Muscle of leg (tissue), 11 donors: ENCODE measurements around the gene ATG101. TPM values are rescaled to one million over a fixed set of nuclear protein-coding genes. Genes with fewer than 3 reads are reported as not detected.

Experiments
- DNase-seq: peaks from one replicate; pipeline ENCODE4 v3.0.0; 2013
- H3K27ac ChIP-seq: one replicate; pipeline ENCODE4 v1.5.1; 2013; ENCODE audit warnings: mild to moderate bottlenecking, low read length, control low read depth
- H3K27me3 ChIP-seq: one replicate; pipeline ENCODE4 v1.6.1; 2013; ENCODE audit warnings: low read length; ENCODE audit not compliant: control insufficient read depth, insufficient read depth
- H3K36me3 ChIP-seq: one replicate; pipeline ENCODE4 v1.6.1; 2013; ENCODE audit warnings: low read length; ENCODE audit not compliant: control insufficient read depth, insufficient read depth
- H3K4me1 ChIP-seq: one replicate; pipeline ENCODE4 v1.6.1; 2013; ENCODE audit warnings: low read length; ENCODE audit not compliant: control insufficient read depth, insufficient read depth
- H3K4me3 ChIP-seq: one replicate; pipeline ENCODE4 v1.5.1; 2013; ENCODE audit warnings: low read length, control low read depth
- H3K9me3 ChIP-seq: replicated peaks from 2 replicates; pipeline ENCODE4 v1.6.1; 2013; ENCODE audit warnings: low read depth, low read length; ENCODE audit not compliant: control insufficient read depth
- WGBS: methylation state at CpG from one replicate; pipeline ENCODE4 v1.1.5; 2013; ENCODE audit warnings: missing lambda C conversion rate; ENCODE audit not compliant: insufficient coverage; 5-methylcytosine and 5-hydroxymethylcytosine counted together
- polyA plus RNA-seq, 8 donors: library from polyadenylated mRNA; unstranded; fragments of 120-200 nt; gene quantifications; one replicate each; pipeline versions ENCODE4 v1.2.1 to v1.2.3, GENCODE V29; 2013; ENCODE audit warnings: inconsistent platforms in 1 of 8, low replicate concordance in 1 of 8; ENCODE audit not compliant: insufficient read length in 8 of 8, insufficient read depth in 1 of 8
- total RNA-seq: library from RNA; stranded (reverse); fragments of 120-200 nt; gene quantifications from one replicate; pipeline ENCODE4 v1.2.4, GENCODE V29; 2013

The ATG101 gene
- total and polyA plus RNA-seq, 9 donors = 25.4 to 36.9 (median 29.6) TPM

- H3K27me3 ChIP-seq = peaks cover 11% of the 10 kb centered on the region
- H3K4me1 ChIP-seq = peaks cover 39% of the 10 kb centered on the region
- H3K9me3 ChIP-seq = no peaks in the 10 kb centered on the region
- peak overlapping the region; percentile 62 for H3K4me3 ChIP-seq
- H3K27ac ChIP-seq = peak overlapping the region; percentile 94
- WGBS = 22% methylated on average over 13 of the region's 16 CpGs
- peak; percentile 67 for DNase-seq
- H3K36me3 ChIP-seq = peaks cover 11% of the 10 kb centered on the region
These were observed 19.5 kb upstream of the ATG101 start for GRCh38 chr12:52050116-52050757.

GRCh38 chr12:52050758-52051541 is 18.8 kb upstream of the ATG101 start, which contains the start of gene NR4A1:
Gene NR4A1, plus strand, starts transcription at chr12:52051442. Its CDS starts 2,887 bp downstream, at chr12:52054329.
- Histone ChIP-seq H3K36me3 (peaks cover 16% of the 10 kb centered on the region), H3K9me3 (no peaks in the 10 kb centered on the region), H3K27me3 (peaks cover 13% of the 10 kb centered on the region), H3K27ac (peak within 1 kb of the TSS; percentile 94), H3K4me3 (peak within 1 kb of the TSS; percentile 65), H3K4me1 (peaks cover 32% of the 10 kb centered on the region)
- under 1% methylated on average over 69 of the region's 77 CpGs for WGBS
- DNase-seq = peak; percentile 98

GRCh38 chr12:52052468-52053186 is 17.2 kb upstream of the ATG101 start:
- H3K36me3 ChIP-seq = peaks cover 30% of the 10 kb centered on the region
- H3K4me1 ChIP-seq = peaks cover 45% of the 10 kb centered on the region
- peak; percentile 53 for DNase-seq
- no peaks in the 10 kb centered on the region for H3K9me3 ChIP-seq
- peaks cover 13% of the 10 kb centered on the region for H3K27me3 ChIP-seq
- no peak overlapping the region for H3K27ac ChIP-seq
- 80% methylated on average over 1 of the region's 7 CpGs for WGBS
- peak overlapping the region; percentile 65 for H3K4me3 ChIP-seq

- H3K27ac ChIP-seq = no peak overlapping the region
- peaks cover 37% of the 10 kb centered on the region for H3K36me3 ChIP-seq
- peak; percentile 73 for DNase-seq
- WGBS = 80% methylated on average over 4 of the region's 9 CpGs
- peak overlapping the region; percentile 65 for H3K4me3 ChIP-seq
- no peaks in the 10 kb centered on the region for H3K9me3 ChIP-seq
- peaks cover 13% of the 10 kb centered on the region for H3K27me3 ChIP-seq
- H3K4me1 ChIP-seq = peaks cover 55% of the 10 kb centered on the region
These were observed 16.1 kb upstream of the ATG101 start for GRCh38 chr12:52053536-52054209.

- H3K27me3 ChIP-seq = peaks cover 13% of the 10 kb centered on the region
- DNase-seq = no peak
- no peak overlapping the region for H3K27ac ChIP-seq
- H3K36me3 ChIP-seq = peaks cover 42% of the 10 kb centered on the region
- 92% methylated on average over 21 of the region's 21 CpGs for WGBS
- peaks cover 60% of the 10 kb centered on the region for H3K4me1 ChIP-seq
- H3K9me3 ChIP-seq = no peaks in the 10 kb centered on the region
- no peak overlapping the region for H3K4me3 ChIP-seq
These were observed 15.4 kb upstream of the ATG101 start for GRCh38 chr12:52054231-52054832.

GRCh38 chr12:52054833-52055730 is 14.7 kb upstream of the ATG101 start:
- H3K4me1 ChIP-seq = peaks cover 58% of the 10 kb centered on the region
- WGBS = 89% methylated on average over 12 of the region's 21 CpGs
- no peaks in the 10 kb centered on the region for H3K9me3 ChIP-seq
- H3K36me3 ChIP-seq = peaks cover 42% of the 10 kb centered on the region
- DNase-seq = peak; percentile 35
- no peak overlapping the region for H3K4me3 ChIP-seq
- H3K27ac ChIP-seq = no peak overlapping the region
- H3K27me3 ChIP-seq = peaks cover 7% of the 10 kb centered on the region

- Histone ChIP-seq H3K27ac (no peak overlapping the region), H3K4me3 (no peak overlapping the region), H3K36me3 (peaks cover 42% of the 10 kb centered on the region), H3K9me3 (no peaks in the 10 kb centered on the region), H3K27me3 (peaks cover 2% of the 10 kb centered on the region), H3K4me1 (peaks cover 49% of the 10 kb centered on the region)
- WGBS = 75% methylated on average over 10 of the region's 27 CpGs
- DNase-seq = peak; percentile 57
These were observed 13.8 kb upstream of the ATG101 start for GRCh38 chr12:52055731-52056711.
